Duodenal mucosa (tissue), 2 donors: ENCODE results near the gene APOB.
"Not testable (repeated sequence)": the region's sequence is repeated elsewhere in the genome, so short reads cannot be mapped to it uniquely, and the experiment has no call there.

ENCODE experiments used
- H3K27ac ChIP-seq: one replicate; pipeline ENCODE4 v1.7.0; 2013; ENCODE audit warnings: low read depth, low read length
- H3K27me3 ChIP-seq, 2 donors: one replicate each; pipeline ENCODE4 v1.7.0; 2013; ENCODE audit warnings: low read length in 2 of 2, control low read depth in 1 of 2; ENCODE audit not compliant: insufficient read depth in 2 of 2, control insufficient read depth in 1 of 2
- H3K36me3 ChIP-seq, 2 donors: one replicate each; pipeline ENCODE4 v1.7.0; 2013; ENCODE audit warnings: low read length in 2 of 2, control low read depth in 1 of 2; ENCODE audit not compliant: insufficient read depth in 2 of 2, control insufficient read depth in 1 of 2
- H3K4me1 ChIP-seq, 2 donors: one replicate each; pipeline ENCODE4 v1.7.0; 2013; ENCODE audit warnings: low read length in 2 of 2, control low read depth in 1 of 2; ENCODE audit not compliant: insufficient read depth in 2 of 2, control insufficient read depth in 1 of 2
- H3K4me3 ChIP-seq, 2 donors: one replicate each; pipeline ENCODE4 v1.7.0; 2013; ENCODE audit warnings: low read length in 2 of 2, low read depth in 1 of 2
- H3K9ac ChIP-seq, 2 donors: one replicate each; pipeline ENCODE4 v1.7.0; 2013; ENCODE audit warnings: low read length in 2 of 2, low read depth in 1 of 2
- H3K9me3 ChIP-seq, 2 donors: one replicate each; pipeline ENCODE4 v1.7.0; 2013; ENCODE audit warnings: low read length in 2 of 2, control low read depth in 1 of 2; ENCODE audit not compliant: control insufficient read depth in 1 of 2

The APOB gene

DNA sequence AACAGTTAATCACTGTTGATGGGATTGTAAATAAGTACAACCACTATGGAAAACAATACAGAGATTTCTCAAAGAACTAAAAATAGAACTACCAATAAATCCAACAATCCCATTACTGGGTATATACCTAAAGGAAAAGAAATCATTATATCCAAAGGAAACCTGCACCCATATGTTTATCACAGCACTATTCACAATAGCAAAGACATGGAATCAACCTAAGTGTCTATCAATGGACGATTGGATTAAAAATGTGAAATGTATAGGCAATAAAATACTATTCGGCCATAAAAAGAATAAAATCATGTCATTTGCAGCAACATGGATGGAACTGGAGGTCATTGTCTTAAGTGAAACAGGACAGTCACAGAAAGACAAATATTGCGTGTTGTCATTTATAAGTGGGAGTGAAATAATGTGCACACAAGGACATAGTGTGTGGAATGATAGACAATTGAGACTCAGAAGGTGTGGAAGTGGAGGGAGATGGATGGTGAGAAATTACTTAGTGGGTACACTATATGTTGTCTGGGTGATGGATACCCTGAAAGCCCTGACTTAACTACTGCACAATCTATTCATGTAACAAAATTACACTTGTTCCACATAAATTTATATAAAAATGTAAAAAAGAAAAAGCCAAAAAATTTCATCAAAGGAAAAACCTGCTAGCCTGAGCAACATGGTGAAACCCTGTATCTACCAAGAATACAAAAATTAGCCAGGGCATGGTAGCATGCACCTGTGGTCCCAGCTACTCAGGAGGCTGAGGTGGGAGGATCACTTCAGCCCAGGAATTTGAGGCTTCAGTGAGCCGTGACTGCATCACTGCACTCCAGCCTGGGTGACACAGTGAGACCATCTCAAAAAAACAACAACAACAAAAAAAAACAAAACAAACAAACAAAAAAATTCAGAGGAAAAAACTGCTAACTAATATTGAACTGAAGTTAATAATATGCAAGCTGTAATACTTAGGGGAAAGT is 12.6 kb downstream of the APOB start:
- H3K4me1 ChIP-seq: no peaks in the 10 kb centered on the region
- H3K36me3 ChIP-seq: peaks cover 3 to 46% of the 10 kb centered on the region in 2 donors
- no peak overlapping the region for H3K4me3 ChIP-seq
- H3K9ac ChIP-seq: no peak overlapping the region
- peaks cover 0 to 5% of the 10 kb centered on the region in 2 donors for H3K27me3 ChIP-seq
- no peaks in the 10 kb centered on the region for H3K9me3 ChIP-seq
- H3K27ac ChIP-seq: no peak overlapping the region

DNA sequence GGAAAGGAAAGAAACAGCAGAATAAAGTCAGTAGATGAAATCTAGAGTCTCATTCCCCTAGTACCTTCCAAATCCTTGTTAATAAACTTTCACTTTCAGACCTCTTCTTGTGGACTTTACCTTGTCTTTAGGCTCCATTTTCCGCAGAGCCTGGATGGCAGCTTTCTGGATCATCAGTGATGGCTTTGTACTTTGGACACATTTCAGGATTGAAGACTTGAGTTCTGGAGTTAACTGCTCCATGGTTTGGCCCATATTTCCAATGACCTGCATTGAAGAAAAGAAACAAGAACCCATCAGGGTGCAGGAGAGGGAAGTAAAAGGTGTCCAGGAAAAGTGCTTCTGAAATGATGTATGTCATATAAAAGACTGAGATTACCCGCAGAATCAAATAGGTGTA is 14.4 kb downstream of the APOB start:
- H3K9me3 ChIP-seq: no peaks in the 10 kb centered on the region
- H3K9ac ChIP-seq: no peak overlapping the region
- no peaks in the 10 kb centered on the region for H3K4me1 ChIP-seq
- no peak overlapping the region for H3K27ac ChIP-seq
- H3K4me3 ChIP-seq: no peak overlapping the region
- peaks cover 7 to 36% of the 10 kb centered on the region in 2 donors for H3K36me3 ChIP-seq
- peaks cover 0 to 5% of the 10 kb centered on the region in 2 donors for H3K27me3 ChIP-seq

DNA sequence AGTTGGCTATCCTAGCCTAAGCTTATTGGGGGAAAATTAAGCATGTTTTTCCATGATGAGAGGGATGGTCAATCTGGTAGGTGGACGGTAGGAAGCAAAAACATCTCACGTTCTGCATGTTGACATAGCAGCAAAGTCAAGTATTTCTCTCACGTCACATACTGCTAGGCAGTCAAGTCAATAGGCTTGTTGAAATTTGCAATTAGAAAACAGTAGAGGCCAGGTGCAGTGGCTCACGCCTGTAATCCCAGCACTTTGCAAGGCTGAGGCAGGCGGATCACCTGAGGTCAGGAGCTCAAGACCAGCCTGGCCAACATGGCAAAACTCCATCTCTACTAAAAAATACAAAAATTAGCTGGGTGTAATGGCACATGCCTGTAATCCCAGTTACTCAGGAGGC is 14.9 kb downstream of the APOB start:
- H3K36me3 ChIP-seq: peaks cover 7 to 31% of the 10 kb centered on the region in 2 donors
- not testable (repeated sequence) for H3K27ac ChIP-seq, H3K27me3 ChIP-seq, H3K9ac ChIP-seq, H3K9me3 ChIP-seq, H3K4me3 ChIP-seq, H3K4me1 ChIP-seq

DNA sequence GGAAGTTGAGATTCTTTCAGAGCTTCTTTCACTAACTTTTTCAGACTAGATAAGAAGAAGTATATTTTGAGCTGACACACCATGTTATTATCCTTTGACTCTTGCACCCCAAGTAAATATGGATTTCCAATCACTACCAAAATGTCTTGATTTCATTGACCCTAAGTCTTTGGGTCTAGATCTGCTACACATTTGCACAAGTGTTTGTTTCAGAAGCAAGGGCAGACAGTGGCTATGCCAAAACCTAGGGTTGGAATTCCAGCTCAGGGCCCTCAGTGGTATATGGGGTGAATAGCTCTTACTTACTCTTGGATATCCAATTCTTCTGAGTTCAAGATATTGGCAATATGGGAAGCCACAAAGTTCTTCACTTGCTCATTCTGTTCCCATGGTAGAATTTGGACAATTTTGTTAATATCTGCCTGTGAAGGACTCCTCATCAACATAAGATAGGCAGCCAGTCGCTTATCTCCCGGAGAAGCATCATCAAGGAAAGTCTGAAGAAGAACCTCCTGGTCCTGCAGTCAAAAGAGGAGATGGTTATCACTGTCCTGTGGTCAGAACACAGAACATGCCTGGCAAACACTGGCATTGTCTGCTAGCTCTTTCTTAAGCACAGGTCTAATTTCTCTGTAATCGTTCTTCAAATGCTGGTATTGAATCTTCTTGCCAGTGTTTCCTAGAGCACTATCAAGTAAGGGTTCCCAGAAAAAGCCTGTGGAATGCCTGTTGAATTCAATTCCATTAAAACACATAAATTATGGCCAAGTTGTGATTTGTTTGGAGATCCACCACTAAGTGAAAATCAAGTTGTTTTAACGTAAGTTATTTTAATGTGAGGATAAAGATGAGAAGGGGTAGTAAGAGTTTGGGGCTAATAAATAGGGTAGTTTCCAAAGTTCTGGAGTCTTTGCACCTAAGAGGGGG is 15.6 kb downstream of the APOB start:
- Histone ChIP-seq H3K4me1 (no peaks in the 10 kb centered on the region), H3K9ac (no peak overlapping the region), H3K4me3 (no peak overlapping the region), H3K27ac (no peak overlapping the region), H3K9me3 (no peaks in the 10 kb centered on the region), H3K36me3 (peaks cover 7 to 28% of the 10 kb centered on the region in 2 donors), H3K27me3 (no peaks in the 10 kb centered on the region)

DNA sequence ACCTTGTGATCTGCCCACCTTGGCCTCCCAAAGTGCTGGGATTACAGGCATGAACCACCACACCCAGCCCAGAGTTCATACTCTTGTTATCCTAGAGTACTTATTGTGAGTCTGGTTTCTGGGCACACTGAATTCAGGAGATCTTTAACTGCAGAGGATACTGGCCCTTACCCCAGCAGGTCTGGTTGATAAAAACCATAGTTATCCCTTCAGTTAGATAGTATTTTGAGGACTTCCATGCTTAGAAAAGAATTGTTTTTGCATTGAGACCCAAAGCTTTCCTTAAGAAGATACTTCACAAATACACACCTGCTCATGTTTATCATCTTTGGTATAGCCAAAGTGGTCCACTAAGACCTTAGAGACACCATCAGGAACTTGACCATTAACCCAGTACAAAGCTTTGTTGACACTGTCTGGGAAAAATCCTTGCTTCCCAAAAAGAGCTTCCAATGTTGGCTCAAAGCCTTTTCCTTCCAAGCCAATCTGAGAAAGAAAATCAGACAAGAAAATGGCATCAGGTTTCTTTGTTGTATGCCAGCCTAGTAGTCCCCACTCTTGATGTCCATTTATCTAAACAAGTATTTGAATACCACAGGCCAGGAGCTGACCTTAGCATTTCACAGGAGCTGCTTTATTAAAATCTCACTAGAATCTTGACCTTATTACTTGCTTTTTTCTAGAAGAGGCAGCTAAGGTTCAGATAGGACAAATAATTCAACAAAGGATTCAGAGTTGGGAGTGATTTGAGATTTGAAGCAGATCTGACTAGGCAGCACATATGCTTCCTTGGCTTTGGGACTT is 17.2 kb downstream of the APOB start:
- Histone ChIP-seq H3K4me3 (no peak overlapping the region), H3K27me3 (peaks cover 0 to 1% of the 10 kb centered on the region in 2 donors), H3K9ac (no peak overlapping the region), H3K9me3 (no peaks in the 10 kb centered on the region), H3K36me3 (peaks cover 7 to 27% of the 10 kb centered on the region in 2 donors), H3K27ac (no peak overlapping the region), H3K4me1 (no peaks in the 10 kb centered on the region)

DNA sequence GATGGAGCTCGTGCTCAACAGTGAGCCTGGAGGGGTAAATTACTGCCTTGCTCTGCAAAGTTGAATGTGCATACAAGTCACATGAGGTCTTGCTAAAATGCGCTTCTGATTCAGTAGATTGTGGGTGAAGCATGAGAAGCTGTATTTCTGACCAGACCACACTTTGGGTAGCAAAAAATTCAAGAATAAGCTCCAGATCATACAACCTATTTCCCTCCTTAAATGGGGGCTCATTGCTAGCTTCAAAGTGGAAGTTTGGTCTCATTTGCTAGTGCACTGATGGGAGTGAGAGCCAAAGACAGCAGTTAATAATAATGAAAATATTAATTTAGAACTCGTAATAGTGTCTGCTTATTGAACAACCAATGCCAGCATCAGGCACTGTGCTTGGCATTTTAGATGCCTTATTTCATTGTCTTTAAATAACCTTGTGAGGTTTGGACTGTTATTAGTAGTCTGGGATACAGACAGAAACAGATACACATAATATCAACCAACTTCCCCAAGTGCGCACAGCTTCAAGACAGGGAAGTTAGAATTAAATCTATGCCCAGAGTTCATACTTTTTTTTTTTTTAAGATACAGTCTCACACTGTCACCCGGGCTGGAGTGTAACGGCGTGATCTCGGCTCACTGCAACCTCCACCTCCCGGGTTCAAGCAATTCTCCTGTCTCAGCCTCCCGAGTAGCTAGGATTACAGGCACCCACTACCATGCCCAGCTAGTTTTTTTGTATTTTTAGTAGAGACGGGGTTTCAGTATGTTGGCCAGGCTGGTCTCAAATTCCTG is 18.0 kb downstream of the APOB start:
- Histone ChIP-seq H3K9ac (no peak overlapping the region), H3K9me3 (no peaks in the 10 kb centered on the region), H3K4me1 (no peaks in the 10 kb centered on the region), H3K36me3 (peaks cover 7 to 32% of the 10 kb centered on the region in 2 donors), H3K27ac (no peak overlapping the region), H3K4me3 (no peak overlapping the region), H3K27me3 (peaks cover 0 to 4% of the 10 kb centered on the region in 2 donors)

DNA sequence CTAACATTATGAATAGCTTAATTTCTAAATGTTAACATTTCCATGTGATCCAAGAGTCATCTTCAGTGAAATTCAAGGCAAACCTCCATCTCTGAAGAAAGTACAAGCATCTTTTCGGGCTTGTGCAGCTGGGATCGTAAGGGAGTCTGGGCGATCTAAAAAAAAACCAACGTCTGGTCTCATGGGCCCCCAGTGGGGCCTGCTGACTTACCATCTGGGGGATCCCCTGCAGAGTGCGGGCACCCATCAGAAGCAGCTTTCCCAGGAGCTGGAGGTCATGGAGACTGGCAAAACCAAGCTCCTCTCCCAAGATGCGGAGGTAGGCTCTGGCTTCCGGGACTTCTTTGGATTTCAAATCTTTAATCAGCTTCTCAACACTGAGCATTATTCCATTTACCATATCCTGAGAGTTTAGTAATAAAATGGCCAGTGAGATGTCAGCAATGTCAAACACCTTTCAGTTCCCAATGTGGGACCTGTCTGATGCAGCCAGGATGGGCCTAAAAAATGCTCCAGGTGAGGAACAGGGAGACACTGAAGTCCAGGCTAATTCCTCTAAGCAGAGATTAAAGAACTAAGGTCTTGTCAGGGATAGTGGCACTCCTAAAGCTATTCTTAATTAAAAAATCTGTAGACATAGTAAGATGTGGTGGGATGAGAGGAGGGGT is 19.0 kb downstream of the APOB start:
- Histone ChIP-seq H3K4me3 (no peak overlapping the region), H3K9ac (no peak overlapping the region), H3K9me3 (no peaks in the 10 kb centered on the region), H3K4me1 (no peaks in the 10 kb centered on the region), H3K27me3 (peaks cover 0 to 4% of the 10 kb centered on the region in 2 donors), H3K27ac (no peak overlapping the region), H3K36me3 (peaks cover 7 to 39% of the 10 kb centered on the region in 2 donors)

DNA sequence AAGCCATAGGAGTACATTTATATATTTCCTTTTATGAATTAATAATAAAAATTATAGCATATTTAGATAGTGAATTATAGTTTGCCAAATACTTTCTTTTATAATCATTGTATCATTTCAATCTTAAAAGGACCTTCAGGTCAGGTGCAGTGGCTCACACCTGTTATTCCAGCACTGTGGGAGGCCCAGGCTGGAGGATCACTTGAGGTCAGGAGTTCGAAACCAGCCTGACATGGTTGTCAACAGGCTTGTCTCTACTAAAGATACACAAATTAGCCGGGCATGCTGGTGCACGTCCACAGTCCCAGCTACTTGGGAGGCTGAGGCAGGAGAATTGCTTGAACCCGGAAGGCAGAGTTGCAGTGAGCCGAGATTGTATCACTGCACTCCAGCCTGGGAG is 19.7 kb downstream of the APOB start:
- peaks cover 10 to 45% of the 10 kb centered on the region in 2 donors for H3K36me3 ChIP-seq

More for the DNA sequence above, 19.7 kb downstream of the APOB start:
- H3K4me1 ChIP-seq: no peaks in the 10 kb centered on the region
- H3K9me3 ChIP-seq: no peaks in the 10 kb centered on the region
- no peak overlapping the region for H3K27ac ChIP-seq
- H3K9ac ChIP-seq: no peak overlapping the region
- H3K4me3 ChIP-seq: no peak overlapping the region
- H3K27me3 ChIP-seq: peaks cover 0 to 4% of the 10 kb centered on the region in 2 donors
